Measurements from ENCODE around the gene YIPF5.

DNA sequence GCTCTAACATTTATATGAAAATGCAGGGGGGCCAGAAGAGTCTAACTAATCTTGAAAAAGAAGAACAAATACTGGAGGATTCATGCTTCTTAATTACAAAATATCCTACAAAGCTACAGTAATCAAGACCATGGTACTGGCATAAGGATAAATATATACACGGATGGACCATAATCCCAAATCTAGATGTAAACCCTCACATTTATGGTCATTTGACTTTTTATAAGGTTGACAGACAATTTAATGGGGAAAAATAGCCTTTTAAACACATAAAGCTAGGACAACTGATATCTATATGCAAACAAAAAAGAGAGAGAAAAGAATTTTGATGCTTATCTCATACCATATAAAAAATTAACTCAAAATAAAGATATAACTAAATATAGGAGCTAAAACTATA lies 55.9 kb downstream of the YIPF5 start:
- TF ChIP-seq POLR2A (IDR thresholded peaks at IDR 0.05) = no peak
- TF ChIP-seq, protein P1, sequence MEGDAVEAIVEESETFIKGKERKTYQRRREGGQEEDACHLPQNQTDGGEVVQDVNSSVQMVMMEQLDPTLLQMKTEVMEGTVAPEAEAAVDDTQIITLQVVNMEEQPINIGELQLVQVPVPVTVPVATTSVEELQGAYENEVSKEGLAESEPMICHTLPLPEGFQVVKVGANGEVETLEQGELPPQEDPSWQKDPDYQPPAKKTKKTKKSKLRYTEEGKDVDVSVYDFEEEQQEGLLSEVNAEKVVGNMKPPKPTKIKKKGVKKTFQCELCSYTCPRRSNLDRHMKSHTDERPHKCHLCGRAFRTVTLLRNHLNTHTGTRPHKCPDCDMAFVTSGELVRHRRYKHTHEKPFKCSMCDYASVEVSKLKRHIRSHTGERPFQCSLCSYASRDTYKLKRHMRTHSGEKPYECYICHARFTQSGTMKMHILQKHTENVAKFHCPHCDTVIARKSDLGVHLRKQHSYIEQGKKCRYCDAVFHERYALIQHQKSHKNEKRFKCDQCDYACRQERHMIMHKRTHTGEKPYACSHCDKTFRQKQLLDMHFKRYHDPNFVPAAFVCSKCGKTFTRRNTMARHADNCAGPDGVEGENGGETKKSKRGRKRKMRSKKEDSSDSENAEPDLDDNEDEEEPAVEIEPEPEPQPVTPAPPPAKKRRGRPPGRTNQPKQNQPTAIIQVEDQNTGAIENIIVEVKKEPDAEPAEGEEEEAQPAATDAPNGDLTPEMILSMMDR (IDR thresholded peaks at IDR 0.05) = no peak
- TF ChIP-seq POLR2AphosphoS5 (IDR thresholded peaks at IDR 0.05) = no peak

Data from breast epithelium (tissue), 3 donors.